Neuronal stem cell (in vitro differentiated cells): ENCODE data around the gene KDM3B.

Experiments used
- DNase-seq: peaks from one replicate; pipeline ENCODE4 v3.0.0-alpha.2; 2013; ENCODE audit warnings: low spot score
- H2AFZ ChIP-seq: one replicate; pipeline ENCODE4 v1.6.1; 2013; ENCODE audit warnings: mild to moderate bottlenecking, low read length, inconsistent platforms
- H2AK5ac ChIP-seq: 2 replicates; pipeline ENCODE4 v1.6.1; 2013; ENCODE audit warnings: low read depth, mild to moderate bottlenecking, inconsistent platforms, low read length, moderate library complexity, mixed read lengths
- H2BK120ac ChIP-seq: 2 replicates; pipeline ENCODE4 v1.6.1; 2013; ENCODE audit warnings: low read depth, mild to moderate bottlenecking, inconsistent platforms, low read length, moderate library complexity, mixed read lengths
- H2BK12ac ChIP-seq: one replicate; pipeline ENCODE4 v1.6.1; 2013; ENCODE audit warnings: low read length, inconsistent platforms
- H2BK15ac ChIP-seq: 2 replicates; pipeline ENCODE4 v1.6.1; 2013; ENCODE audit warnings: mild to moderate bottlenecking, low read length, inconsistent platforms, mixed read lengths
- H2BK5ac ChIP-seq: one replicate; pipeline ENCODE4 v1.6.1; 2013; ENCODE audit warnings: inconsistent platforms, mild to moderate bottlenecking, low read length, moderate library complexity
- H3K14ac ChIP-seq: one replicate; pipeline ENCODE4 v1.6.1; 2013; ENCODE audit warnings: low read length, inconsistent platforms
- H3K18ac ChIP-seq: 2 replicates; pipeline ENCODE4 v1.6.1; 2013; ENCODE audit warnings: low read length, inconsistent platforms
- H3K23ac ChIP-seq: 2 replicates; pipeline ENCODE4 v1.6.1; 2013; ENCODE audit warnings: low read depth, mild to moderate bottlenecking, mixed read lengths, low read length, inconsistent platforms; ENCODE audit not compliant: poor library complexity
- H3K27ac ChIP-seq: replicated peaks from 3 replicates; pipeline ENCODE4 v1.5.1; 2013; ENCODE audit warnings: low read length, inconsistent platforms
- H3K27me3 ChIP-seq, 3 experiments: 2 replicates each; pipeline ENCODE4 v1.6.1; 2013; ENCODE audit warnings: low read length in 3 of 3, mild to moderate bottlenecking in 2 of 3, inconsistent platforms in 1 of 3, low read depth in 1 of 3, mixed read lengths in 1 of 3, moderate library complexity in 1 of 3; ENCODE audit not compliant: control insufficient read depth in 3 of 3, insufficient read depth in 3 of 3
- H3K36me3 ChIP-seq, 2 donors: replicated peaks in 1 of 2; 2 replicates each; pipeline ENCODE4 v1.6.1; 2013; ENCODE audit warnings: low read length in 2 of 2; ENCODE audit not compliant: control insufficient read depth in 2 of 2, insufficient read depth in 2 of 2
- H3K4ac ChIP-seq: 2 replicates; pipeline ENCODE4 v1.6.1; 2013; ENCODE audit warnings: inconsistent platforms, mild to moderate bottlenecking, low read length, moderate library complexity
- H3K4me1 ChIP-seq, 2 donors: 1 replicate in 1 of 2; 2 replicates in 1 of 2; pipeline ENCODE4 v1.6.1; 2013; ENCODE audit warnings: low read length in 2 of 2, low read depth in 1 of 2; ENCODE audit not compliant: control insufficient read depth in 2 of 2, insufficient read depth in 1 of 2
- H3K4me2 ChIP-seq: one replicate; pipeline ENCODE4 v1.6.1; 2013; ENCODE audit warnings: mild to moderate bottlenecking, low read length, inconsistent platforms; ENCODE audit not compliant: insufficient read depth, poor library complexity, severe bottlenecking
- H3K4me3 ChIP-seq, 2 donors: 2 replicates each; pipeline ENCODE4 v1.5.1; 2013; ENCODE audit warnings: low read length in 2 of 2, mild to moderate bottlenecking in 2 of 2, inconsistent platforms in 1 of 2, moderate library complexity in 1 of 2
- H3K79me1 ChIP-seq: one replicate; pipeline ENCODE4 v1.6.1; 2013; ENCODE audit warnings: low read depth, mild to moderate bottlenecking, inconsistent platforms, low read length, moderate library complexity
- H3K9ac ChIP-seq: one replicate; pipeline ENCODE4 v1.6.1; 2013; ENCODE audit warnings: mild to moderate bottlenecking, low read depth, low read length, inconsistent platforms; ENCODE audit not compliant: poor library complexity
- H3K9me3 ChIP-seq, 2 donors: replicated peaks in 1 of 2; 2 replicates each; pipeline versions ENCODE3 to v1.6.1; 2013; ENCODE audit warnings: low read length in 2 of 2, mild to moderate bottlenecking in 2 of 2, inconsistent platforms in 1 of 2, low read depth in 1 of 2, mixed read lengths in 1 of 2, moderate library complexity in 1 of 2; ENCODE audit not compliant: control insufficient read depth in 2 of 2, insufficient read depth in 1 of 2
- H4K8ac ChIP-seq: one replicate; pipeline ENCODE4 v1.6.1; 2013; ENCODE audit warnings: low read depth, mild to moderate bottlenecking, inconsistent platforms, low read length, moderate library complexity
- H4K91ac ChIP-seq: one replicate; pipeline ENCODE4 v1.6.1; 2013; ENCODE audit warnings: low read length, low read depth, mild to moderate bottlenecking, inconsistent platforms; ENCODE audit not compliant: poor library complexity
- WGBS, 2 donors: extraction: QIAGEN DNeasy Blood & Tissue Kit; methylation state at CpG; one replicate each; pipeline ENCODE4 v1.1.7; 2013; ENCODE audit warnings: missing lambda C conversion rate in 2 of 2, mixed read lengths in 1 of 2; ENCODE audit not compliant: insufficient read length in 2 of 2, insufficient replicate concordance in 1 of 2; ENCODE audit errors: extremely low coverage in 2 of 2; 5-methylcytosine and 5-hydroxymethylcytosine counted together

The KDM3B gene

GRCh38 chr5:138466900-138467710 is 114.6 kb downstream of the KDM3B start:
- DNase-seq, result no peak
- Histone ChIP-seq H3K9ac (peak overlapping the region; percentile 81), H3K27me3 (peaks cover 0 to 17% (median 2%) of the 10 kb centered on the region in 3 experiments), H2BK12ac (no peak overlapping the region), H2AFZ (peak overlapping the region; percentile 100), H2AK5ac (no peak overlapping the region), H3K79me1 (peaks cover 13% of the 10 kb centered on the region), H2BK15ac (no peak overlapping the region), H4K91ac (no peak overlapping the region), H3K4me1 (peaks cover 15 to 30% of the 10 kb centered on the region in 2 donors), H3K27ac (no peak overlapping the region), H3K18ac (no peak overlapping the region), H3K4ac (no peak overlapping the region), H2BK5ac (peak overlapping the region; percentile 11), H3K23ac (peak overlapping the region; percentile 21), H2BK120ac (no peak overlapping the region), H4K8ac (no peak overlapping the region), H3K4me3 (peak overlapping the region; percentile 89 to 95), H3K9me3 (no peaks in the 10 kb centered on the region), H3K14ac (peak overlapping the region; percentile 31), H3K4me2 (peak overlapping the region; percentile 99), H3K36me3 (peaks cover 15 to 31% of the 10 kb centered on the region in 2 donors)
- no CpG with 5 or more reads among the region's 45 CpGs for WGBS, 2 donors

- H3K4ac ChIP-seq, result no peak overlapping the region
- peaks cover 0 to 17% (median 2%) of the 10 kb centered on the region in 3 experiments for H3K27me3 ChIP-seq
- peaks cover 13% of the 10 kb centered on the region for H3K79me1 ChIP-seq
- H3K4me3 ChIP-seq, result peak overlapping the region; percentile 11 to 95
- H2BK120ac ChIP-seq, result no peak overlapping the region
- peak overlapping the region; percentile 4 for H3K23ac ChIP-seq
- no peak overlapping the region for H3K27ac ChIP-seq
- no peak overlapping the region for H3K9ac ChIP-seq
- H2BK15ac ChIP-seq, result no peak overlapping the region
- H3K14ac ChIP-seq, result no peak overlapping the region
- peaks cover 15 to 30% of the 10 kb centered on the region in 2 donors for H3K4me1 ChIP-seq
- H2BK12ac ChIP-seq, result no peak overlapping the region
- no peak overlapping the region for H4K8ac ChIP-seq
- H4K91ac ChIP-seq, result no peak overlapping the region
- no peaks in the 10 kb centered on the region for H3K9me3 ChIP-seq
- H2AK5ac ChIP-seq, result no peak overlapping the region
- WGBS, 2 donors, result no CpG with 5 or more reads among the region's 14 CpGs
- no peak for DNase-seq
- H3K4me2 ChIP-seq, result no peak overlapping the region
- peak overlapping the region; percentile 11 for H2BK5ac ChIP-seq
- no peak overlapping the region for H2AFZ ChIP-seq
- H3K36me3 ChIP-seq, result peaks cover 15 to 31% of the 10 kb centered on the region in 2 donors
- no peak overlapping the region for H3K18ac ChIP-seq
Observed at GRCh38 chr5:138467711-138468132, 115.2 kb downstream of the KDM3B start.

- H3K4me2 ChIP-seq, result no peak overlapping the region
- no peak overlapping the region for H2BK15ac ChIP-seq
- H2BK12ac ChIP-seq, result no peak overlapping the region
- no peak overlapping the region for H3K4ac ChIP-seq
- no peak overlapping the region for H3K23ac ChIP-seq
- H2AK5ac ChIP-seq, result no peak overlapping the region
- no peak overlapping the region for H3K18ac ChIP-seq
- no peak overlapping the region for H4K91ac ChIP-seq
- H3K9ac ChIP-seq, result no peak overlapping the region
- no peak overlapping the region for H2AFZ ChIP-seq
- no peak overlapping the region for H3K27ac ChIP-seq
- no peaks in the 10 kb centered on the region for H3K9me3 ChIP-seq
- H3K4me1 ChIP-seq, result peaks cover 13 to 29% of the 10 kb centered on the region in 2 donors
- H4K8ac ChIP-seq, result no peak overlapping the region
- no peak for DNase-seq
- no peak overlapping the region for H2BK5ac ChIP-seq
- no CpG with 5 or more reads among the region's 7 CpGs for WGBS, 2 donors
- no peak overlapping the region for H3K14ac ChIP-seq
- H3K36me3 ChIP-seq, result peaks cover 15 to 31% of the 10 kb centered on the region in 2 donors
- H2BK120ac ChIP-seq, result no peak overlapping the region
- H3K27me3 ChIP-seq, result peaks cover 0 to 17% (median 2%) of the 10 kb centered on the region in 3 experiments
- peak overlapping the region in 1 of 2 donors; percentile 95 for H3K4me3 ChIP-seq
- peaks cover 13% of the 10 kb centered on the region for H3K79me1 ChIP-seq
Observed at GRCh38 chr5:138468133-138468965, 115.9 kb downstream of the KDM3B start.
